HG02623 (cell line): Measurements from ENCODE around the gene TBX10.
"Not testable (repeated sequence)": the region's sequence is repeated elsewhere in the genome, so short reads cannot be mapped to it uniquely, and the experiment has no call there.

ENCODE experiments used
- ATAC-seq: cut with Tn5 transposase; IDR thresholded peaks from one replicate; pipeline ENCODE4 v1.9.1; 2021; ENCODE audit warnings: moderate library complexity; ENCODE audit not compliant: unreplicated experiment

The TBX10 gene

GRCh38 chr11:67664696-67665540, 25.4 kb upstream of the TBX10 start:
- ATAC-seq: no peak

DNA sequence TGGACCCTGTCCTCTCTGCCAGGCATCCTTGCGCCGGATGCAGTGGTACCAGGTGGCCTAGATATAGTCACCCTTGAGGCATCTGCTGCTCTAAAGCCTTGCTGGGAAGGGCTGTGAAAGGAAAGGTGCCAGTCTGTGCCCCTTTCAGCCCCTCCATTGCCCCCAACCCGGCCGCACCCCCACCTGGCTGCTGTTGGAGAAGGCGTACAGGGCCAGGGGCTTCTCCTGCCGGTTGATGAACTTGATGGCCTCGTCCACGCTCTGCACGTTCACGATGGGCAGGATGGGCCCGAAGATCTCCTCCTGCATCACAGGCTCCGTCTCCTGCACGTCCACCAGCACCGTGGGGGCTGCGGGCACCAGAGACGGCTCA, 24.6 kb upstream of the TBX10 start:
- ATAC-seq: no peak

- ATAC-seq: no peak
Measured at GRCh38 chr11:67663532-67664212, 24.1 kb upstream of the TBX10 start.

GRCh38 chr11:67662835-67663531, 23.4 kb upstream of the TBX10 start:
- ATAC-seq: no peak

GRCh38 chr11:67662142-67662834, 22.7 kb upstream of the TBX10 start:
- ATAC-seq: no peak

DNA sequence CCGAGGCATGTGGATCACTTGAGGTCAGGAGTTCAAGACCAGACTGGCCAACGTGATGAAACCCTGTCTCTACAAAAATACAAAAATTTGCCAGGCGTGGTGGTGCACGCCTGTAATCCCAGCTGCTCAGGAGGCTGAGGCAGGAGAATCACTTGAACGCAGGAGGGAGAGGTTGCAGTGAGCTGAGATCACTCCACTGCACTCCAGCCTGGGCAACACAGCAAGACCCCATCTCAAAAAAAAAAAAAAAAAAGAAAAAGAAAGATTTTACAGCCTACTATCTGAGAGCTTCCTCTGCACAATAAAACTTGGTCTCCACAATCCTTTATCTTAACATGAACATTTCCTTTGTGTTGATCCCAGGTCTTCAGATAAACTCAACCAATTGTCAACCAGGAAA, 21.2 kb upstream of the TBX10 start:
- ATAC-seq: not testable (repeated sequence)

- not testable (repeated sequence) for ATAC-seq
Measured at GRCh38 chr11:67659651-67660165, 20.1 kb upstream of the TBX10 start.

GRCh38 chr11:67657300-67657699, 17.7 kb upstream of the TBX10 start:
- ATAC-seq: no peak

DNA sequence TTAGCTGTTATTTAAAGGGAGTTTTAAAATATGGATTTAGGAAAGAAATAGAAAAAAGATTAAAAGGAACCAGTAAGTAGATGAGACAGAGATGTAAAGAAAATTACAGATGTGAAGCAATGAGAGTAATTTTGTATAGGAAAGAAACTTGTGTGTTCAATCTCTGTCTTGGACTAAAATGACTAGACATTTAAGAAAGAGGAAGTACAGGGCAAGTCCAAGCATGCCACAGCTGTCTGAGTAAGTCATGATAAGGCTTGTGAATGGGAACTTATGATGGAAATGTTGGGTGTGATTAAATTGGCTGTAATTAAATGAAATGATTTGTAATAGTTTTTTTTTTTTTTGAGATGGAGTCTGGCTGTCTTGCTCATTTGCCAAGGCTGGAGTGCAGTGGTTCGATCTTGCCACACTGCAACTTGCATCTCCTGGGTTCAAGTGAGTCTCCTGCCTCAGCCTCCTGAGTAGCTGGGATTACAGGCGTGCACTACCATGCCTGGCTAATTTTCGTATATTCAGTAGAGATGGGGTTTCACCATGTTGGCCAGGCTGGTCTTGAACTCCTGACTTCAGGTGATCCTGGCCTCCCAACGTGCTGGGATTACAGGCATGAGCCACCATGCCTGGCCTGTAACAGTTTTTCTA, 16.8 kb upstream of the TBX10 start:
- no peak for ATAC-seq

DNA sequence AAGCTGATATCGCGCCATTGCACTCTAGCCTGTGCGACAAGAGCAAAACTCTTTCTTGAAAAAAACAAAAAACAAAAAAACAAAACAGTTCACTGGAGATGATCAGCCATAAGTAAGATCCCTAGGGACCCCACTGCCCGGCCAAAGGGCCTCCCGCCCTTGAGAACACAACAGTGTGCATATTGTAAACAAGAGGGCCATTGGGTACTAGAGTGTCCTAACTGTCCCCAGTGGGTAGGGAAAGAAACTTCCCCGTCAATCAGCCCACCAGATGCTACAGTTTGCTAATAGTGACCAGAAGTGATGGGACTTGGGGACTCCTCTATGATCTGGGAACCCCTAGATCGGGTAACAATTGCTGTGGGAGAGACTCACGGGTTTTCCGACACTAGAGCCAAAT, 14.7 kb upstream of the TBX10 start:
- no peak for ATAC-seq

DNA sequence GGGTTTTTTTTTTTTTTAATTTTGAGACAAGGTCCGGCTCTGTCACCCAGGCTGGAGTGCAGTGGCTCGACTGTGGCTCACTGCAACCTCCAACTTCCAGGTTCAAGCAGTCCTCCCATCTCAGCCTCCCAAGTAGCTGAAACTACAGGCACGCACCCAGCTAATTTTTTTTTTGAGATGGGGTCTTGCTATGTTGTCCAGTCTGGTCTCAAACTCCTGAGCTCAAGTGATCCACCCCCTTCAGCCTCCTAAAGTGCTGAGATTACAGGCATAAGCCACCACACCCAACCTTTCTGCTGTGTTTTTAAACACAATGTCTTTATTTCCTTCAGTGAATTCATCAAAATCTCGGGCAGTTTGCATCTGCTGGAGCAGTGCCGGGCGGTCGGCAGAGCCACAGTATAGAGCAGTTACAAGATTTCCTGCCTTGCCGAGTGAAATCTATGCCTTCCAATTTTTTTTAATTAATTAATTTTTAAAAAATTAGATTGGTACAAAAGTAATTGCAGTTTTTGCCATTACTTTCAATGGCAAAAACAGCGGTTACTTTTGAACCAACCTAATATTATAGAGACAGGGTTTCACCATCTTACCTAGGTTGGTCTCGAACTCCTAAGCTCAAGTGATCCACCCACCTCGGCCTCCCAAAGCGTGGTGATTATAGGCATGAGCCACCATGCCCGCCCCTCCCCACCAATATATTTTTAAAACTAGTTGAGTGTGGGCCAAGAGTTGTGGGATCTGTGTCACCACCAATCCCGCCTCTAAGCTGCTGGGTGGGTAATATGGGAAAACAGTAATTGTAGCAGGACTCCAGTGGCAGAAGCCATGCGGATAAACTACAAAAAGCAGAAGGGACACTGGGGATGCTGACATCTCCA, 13.6 kb upstream of the TBX10 start:
- no peak for ATAC-seq

DNA sequence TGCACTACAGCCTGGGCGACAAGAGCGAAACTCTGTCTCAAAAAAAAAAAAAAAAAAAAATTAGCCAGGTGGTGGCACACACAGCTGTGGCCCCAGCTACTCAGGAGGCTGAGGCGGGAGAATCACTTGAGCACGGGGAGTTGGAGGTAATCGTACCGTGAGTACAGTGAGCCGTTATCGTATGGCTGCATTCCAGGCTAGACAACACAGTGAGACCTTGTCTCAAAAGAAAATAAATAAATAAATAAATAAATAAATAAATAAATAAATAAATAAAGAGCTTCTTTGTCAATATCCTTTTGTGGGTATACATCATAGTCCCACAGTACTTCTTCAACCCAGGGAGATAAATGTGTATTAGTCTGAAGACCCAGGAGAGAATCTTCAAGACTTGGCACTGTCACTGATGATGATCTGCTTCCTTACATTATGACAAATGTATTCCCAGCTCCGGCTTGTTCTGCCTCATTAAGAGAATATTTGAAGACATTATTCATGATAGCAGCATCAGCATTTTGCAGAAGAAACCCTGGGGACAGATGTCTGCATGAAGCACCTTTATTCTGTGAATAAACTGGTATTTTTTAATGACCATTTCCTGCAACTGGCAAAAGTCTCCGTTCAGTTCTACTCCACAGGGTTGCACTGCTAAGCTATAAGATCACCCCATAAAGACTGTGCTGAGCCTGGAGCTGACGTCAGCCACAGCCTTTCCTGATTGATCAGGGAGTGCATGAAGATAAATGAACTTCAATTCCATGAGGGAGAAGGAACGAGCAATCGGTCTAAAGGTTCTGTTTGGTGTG, 12.6 kb upstream of the TBX10 start:
- no peak for ATAC-seq

GRCh38 chr11:67649634-67650510, 10.3 kb upstream of the TBX10 start:
- ATAC-seq: no peak

- ATAC-seq: no peak
Measured at GRCh38 chr11:67648796-67649613, 9.4 kb upstream of the TBX10 start.

DNA sequence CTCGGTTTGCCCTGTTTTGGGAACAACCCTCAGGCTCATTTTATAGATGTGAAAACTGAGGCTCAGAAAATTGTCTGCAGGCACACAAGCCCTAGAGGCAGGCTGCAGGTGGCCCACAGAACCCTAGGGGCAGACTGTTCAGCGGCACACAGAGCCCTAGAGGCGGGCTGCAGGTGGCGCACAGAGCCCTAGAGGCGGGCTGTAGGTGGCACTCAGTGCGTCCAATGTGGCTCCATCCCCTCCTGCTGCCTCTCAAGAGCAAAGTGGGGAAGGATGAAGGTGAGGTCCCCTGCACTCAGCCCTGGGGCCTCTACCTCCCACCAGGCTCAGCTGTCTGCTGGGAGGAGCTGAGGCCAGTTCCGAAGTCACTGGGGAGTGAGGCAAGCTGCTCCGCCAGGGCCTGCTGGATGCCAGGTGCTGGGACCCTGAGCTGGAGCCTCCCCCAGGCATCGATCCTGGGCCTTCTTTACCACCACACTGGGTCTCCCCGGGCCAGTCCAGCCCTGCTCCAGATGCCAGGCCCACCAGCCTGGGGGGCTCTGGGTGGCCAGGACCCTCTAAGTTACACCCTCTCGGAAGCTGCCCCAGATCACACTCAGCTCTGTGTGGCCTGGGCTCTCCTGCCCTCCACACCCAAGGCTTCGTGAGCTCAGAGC, 8.7 kb upstream of the TBX10 start:
- no peak for ATAC-seq

- ATAC-seq: no peak
Measured at GRCh38 chr11:67647471-67647870, 7.9 kb upstream of the TBX10 start.
